NCI-H345 (cell line): ENCODE measurements around the gene TMEM87B.

Experiments
- DNase-seq: peaks from one replicate; lab custom pipeline; 2025; lab: John Stamatoyannopoulos, UW

The TMEM87B gene, protein sequence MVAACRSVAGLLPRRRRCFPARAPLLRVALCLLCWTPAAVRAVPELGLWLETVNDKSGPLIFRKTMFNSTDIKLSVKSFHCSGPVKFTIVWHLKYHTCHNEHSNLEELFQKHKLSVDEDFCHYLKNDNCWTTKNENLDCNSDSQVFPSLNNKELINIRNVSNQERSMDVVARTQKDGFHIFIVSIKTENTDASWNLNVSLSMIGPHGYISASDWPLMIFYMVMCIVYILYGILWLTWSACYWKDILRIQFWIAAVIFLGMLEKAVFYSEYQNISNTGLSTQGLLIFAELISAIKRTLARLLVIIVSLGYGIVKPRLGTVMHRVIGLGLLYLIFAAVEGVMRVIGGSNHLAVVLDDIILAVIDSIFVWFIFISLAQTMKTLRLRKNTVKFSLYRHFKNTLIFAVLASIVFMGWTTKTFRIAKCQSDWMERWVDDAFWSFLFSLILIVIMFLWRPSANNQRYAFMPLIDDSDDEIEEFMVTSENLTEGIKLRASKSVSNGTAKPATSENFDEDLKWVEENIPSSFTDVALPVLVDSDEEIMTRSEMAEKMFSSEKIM

DNA sequence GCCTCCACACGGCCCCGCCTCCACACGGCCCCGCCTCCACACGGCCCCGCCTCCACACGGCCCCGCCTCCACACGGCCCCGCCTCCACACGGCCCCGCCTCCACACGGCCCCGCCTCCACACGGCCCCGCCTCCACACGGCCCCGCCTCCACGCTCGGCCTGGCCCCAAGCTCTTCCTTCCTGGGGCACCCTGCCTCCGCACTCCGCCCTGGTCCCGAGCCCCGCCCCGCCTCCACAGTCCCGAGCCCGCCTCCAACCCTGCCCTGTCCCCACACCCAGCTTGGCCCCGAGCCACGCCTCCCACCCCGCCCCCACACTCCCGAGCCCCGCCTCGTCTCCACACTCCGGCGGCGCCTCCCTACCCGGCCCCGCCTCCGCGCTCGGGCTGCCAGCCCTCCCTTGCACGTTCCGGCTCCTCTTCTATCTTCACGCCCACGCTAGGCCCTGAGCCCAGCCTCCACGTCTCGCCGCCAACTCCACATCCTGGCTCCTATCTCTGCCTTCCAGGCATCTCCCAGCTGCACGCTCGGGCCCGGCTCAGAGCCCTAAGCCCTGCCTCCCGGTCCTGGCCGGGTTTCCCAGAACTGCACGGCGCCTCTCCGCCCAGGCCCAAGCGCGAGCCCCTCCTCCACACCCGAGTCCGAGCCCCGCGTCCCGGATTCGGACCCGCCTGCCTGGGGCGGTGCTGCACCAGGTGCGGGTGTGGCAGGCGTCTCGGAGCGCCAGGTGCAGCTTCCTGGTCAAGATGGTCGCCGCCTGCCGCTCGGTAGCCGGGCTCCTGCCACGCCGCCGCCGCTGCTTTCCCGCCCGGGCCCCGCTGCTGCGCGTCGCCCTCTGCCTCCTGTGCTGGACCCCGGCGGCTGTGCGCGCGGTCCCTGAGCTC, at the start of gene TMEM87B:
TSS of gene TMEM87B (plus strand) at position 423 of the 883 bp plus-strand sequence. CDS start at position 746, 323 bp downstream.
- DNase-seq, result peak; percentile 98

DNA sequence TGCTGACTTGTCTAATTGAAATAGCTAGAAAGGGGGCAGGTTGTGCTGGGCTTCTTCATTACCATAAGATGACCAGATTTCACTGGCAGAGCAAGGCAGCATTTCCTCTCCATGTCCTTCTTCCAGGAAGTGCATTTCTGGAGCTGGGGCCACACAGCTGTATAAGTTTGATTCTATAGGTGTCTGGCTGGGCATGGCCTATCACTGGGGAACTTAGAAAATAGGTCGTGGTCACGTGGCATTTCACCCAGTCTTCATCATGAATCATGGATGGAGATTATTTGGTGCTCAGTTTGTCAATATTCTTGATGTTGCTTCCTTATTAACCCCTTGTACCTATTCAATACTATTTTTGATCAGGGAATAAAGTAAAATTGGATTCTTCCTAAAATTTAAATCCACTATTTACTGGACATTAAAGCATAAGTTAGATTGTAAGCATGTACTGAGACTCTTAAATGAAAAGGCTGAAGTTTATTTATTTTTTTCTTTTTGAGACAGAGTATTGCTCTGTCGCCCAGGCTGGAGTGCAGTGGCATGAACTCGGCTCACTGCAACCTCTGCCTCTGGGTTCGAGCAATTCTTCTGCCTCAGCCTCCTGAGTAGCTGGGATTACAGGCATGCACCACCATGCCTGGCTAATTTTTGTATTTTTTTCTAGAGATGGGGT, 49.5 kb upstream of the TMEM87B start:
- no peak for DNase-seq

DNA sequence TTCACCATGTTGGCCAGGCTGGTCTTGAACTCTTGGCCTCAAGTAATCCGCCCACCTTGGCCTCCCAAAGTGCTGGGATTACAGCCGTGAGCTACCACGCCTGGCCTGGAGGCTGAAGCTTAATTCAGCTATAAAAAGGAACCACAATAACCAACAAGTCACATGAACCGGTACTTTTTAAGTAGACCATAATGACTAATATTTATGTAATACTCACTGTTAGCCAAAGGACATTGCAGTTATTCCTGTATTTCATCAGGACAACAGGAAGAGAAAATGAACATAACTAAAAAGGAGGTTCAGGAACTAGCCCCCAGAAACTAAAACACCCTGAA, 49.0 kb upstream of the TMEM87B start:
- DNase-seq, result no peak

DNA sequence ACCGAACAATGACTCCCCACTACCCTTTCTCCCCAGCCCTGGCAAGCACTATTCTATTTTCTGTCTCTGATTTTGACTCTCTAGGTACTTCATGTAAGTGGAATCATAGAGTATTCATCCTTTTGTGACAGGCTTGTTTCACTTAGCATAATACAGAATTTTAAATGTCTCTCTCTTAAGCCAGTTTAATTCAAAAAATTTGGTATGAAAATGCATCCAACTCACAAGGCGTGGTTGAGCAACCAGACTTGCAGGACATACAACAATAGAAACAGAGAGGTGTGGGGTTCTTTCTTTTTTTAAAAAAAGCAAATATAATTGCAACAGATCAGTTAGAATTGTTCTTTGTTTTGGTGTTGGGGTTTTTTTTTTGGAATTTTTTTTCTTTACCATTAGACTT, 47.6 kb upstream of the TMEM87B start:
- DNase-seq, result no peak

- no peak for DNase-seq
Observed at GRCh38 chr2:112008910-112009485, 46.1 kb upstream of the TMEM87B start.

GRCh38 chr2:112010751-112011150, 44.3 kb upstream of the TMEM87B start:
- DNase-seq, result no peak

GRCh38 chr2:112012556-112012955, 42.5 kb upstream of the TMEM87B start:
- no peak for DNase-seq

DNA sequence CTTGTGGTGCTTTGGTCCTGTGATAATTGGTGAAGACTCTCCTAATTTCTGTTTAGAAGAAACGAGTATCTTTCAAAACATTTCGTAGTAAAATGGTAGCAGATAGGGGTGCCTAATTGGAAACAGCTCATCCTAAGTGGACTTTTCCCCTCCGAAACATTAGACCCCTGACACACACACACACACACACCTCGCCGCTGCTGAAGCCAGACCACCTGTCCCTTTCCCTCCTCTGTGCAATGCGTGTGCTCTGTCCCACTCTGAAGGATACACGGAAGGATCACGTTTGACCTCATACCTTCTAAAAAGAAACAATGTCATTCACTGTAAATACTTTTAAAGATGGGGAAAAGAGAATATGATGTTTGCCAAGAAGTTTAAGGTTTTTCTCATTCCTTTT, 36.2 kb upstream of the TMEM87B start:
- no peak for DNase-seq

GRCh38 chr2:112019569-112019982, 35.5 kb upstream of the TMEM87B start:
- DNase-seq, result no peak

DNA sequence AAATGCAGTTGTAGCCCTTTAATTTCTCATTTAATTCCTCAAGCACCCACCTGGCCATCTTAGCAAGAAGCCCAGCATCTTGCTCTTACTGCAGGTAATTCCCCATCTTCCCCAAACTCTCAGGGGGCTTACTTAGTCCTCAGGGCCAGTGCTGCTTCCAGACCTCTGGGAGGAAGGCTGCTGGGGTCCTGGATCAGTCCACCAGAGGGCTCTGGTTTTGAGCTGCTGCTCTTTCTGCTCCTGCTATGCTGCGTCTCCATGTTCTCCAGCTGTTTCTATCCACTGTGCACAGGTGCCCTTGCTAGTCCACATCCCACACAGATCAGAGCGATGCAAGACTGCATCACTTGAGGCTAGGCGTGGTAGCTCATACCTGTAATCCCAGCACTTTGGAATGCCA, 34.5 kb upstream of the TMEM87B start:
- no peak for DNase-seq

DNA sequence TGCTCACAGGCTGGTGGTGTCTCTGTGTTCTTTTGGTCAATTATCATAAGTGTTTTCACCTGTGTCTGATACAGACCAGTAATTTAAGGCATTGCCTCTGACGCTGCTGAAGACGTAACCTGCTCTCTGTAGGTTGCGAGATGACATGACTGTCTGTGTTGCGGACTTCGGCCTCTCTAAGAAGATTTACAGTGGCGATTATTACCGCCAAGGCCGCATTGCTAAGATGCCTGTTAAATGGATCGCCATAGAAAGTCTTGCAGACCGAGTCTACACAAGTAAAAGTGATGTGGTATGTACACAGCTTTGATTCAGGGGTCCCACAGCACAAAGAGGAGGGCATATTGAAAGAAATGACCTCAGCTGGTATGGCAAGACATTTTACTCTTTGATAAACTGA, 33.8 kb upstream of the TMEM87B start:
- no peak for DNase-seq

DNA sequence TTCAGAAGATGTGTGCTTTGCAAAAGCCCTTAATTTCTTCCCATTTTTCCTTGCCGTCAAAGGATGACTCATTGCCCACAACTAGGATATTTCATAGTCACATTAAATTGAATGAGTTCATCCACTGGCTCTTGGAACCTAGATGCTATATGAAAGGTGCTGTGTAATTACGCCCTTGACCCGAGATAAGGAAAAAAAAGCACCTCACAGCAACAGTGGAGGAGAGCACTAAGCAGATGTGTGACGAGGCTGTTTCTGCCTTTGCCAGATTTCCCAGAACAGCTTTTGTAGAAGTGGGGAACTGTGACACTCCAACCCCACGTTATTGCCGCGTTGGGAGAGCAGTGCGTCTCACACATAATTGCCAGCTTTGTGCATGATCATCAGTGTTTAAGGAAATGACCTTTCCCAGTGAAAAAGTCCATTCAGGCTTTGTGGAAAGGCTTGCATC, 33.3 kb upstream of the TMEM87B start:
- DNase-seq, result no peak

DNA sequence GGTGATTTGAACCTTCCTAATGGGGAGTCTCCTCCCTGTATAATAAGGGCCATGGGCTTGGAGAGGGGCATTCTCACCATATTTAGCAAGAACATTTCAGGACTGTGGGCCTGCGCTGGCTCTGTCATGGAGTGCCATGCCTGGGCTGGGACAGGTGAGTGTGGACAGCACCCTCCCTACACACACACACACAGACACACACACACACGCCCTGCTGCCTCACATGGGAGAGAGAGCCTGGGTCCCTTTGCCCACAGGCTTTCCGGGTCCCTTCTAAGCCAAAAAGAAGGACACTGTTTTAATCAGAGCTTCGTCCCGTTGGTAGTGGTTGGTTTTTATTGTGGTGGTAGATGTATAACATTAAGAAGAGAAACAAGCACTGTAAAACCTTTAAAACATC, 31.4 kb upstream of the TMEM87B start:
- no peak for DNase-seq

- DNase-seq, result no peak
Observed at GRCh38 chr2:112024231-112024630, 30.8 kb upstream of the TMEM87B start.

- no peak for DNase-seq
Observed at GRCh38 chr2:112024896-112025491, 30.1 kb upstream of the TMEM87B start.

- DNase-seq, result peak; percentile 85
Observed at GRCh38 chr2:112026509-112026908, 28.6 kb upstream of the TMEM87B start.

DNA sequence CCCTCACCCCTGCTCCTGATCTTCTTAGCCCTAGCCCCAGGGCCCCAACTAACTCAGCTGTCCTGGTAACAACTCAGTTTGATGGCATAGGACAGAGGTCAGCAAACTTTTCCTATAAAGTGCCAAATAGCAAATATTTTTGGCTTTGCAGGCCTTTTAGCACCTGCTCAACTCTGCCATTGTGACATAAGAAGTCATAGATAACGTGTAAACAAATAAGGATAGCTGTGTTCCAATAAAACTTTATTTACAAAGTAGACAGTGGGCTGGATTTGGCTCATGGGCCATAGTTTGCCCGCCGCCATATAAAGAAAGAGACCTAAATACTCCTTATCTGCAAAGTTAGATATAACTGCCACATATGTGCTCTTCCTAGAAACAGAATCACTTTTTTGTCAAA, 27.3 kb upstream of the TMEM87B start:
- DNase-seq, result no peak

DNA sequence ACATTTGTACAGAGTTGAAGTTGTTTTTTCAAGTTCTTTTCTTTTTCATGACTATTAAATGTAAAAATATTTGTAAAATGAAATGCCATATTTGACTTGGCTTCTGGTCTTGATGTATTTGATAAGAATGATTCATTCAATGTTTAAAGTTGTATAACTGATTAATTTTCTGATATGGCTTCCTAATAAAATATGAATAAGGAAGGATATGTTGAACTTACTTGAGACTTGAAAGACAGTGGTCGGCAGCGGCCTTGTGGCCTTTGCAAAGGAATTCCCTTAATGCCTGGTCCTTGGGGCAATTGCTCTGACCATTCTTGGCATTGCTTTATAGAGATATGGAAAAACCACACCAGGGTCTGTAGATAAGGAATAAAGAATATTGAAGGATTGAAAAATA, 25.9 kb upstream of the TMEM87B start:
- no peak for DNase-seq

- no peak for DNase-seq
Observed at GRCh38 chr2:112031473-112032223, 23.4 kb upstream of the TMEM87B start.

DNA sequence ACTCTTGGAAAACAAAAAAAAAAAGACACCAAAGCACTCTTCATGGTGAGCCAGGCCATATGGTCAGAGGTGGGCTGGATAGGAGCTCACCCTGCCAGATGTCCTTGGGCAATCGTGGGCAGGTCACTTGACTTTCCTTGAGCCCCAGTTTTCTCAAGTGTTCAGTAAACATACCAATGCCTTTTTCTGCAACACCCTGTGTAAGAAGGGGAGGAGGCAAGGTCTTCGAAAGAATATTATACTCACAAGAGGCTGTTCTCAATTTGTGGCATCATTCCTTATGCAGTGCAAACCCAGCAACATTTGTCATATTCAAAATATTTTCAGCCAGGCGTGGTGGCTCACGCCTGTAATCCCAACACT, 22.9 kb upstream of the TMEM87B start:
- no peak for DNase-seq
